ENCODE results near the gene SOX18.

- TF ChIP-seq POLR2A (IDR thresholded peaks at IDR 0.05) (no peak), CTCF (IDR thresholded peaks at IDR 0.05) (no peak)
These were observed 12.3 kb downstream of the SOX18 start for GRCh38 chr20:64037199-64037497.

Data from thyroid gland (tissue), 4 donors.